Left hindlimb (tissue), 1 donor: Measurements from ENCODE around the gene TRIM73.
A peak's percentile ranks its signal among the peaks of the same experiment; 100 is the strongest.
"Not testable (repeated sequence)": the region's sequence is repeated elsewhere in the genome, so short reads cannot be mapped to it uniquely, and the experiment has no call there.

Source experiments
- DNase-seq: peaks from one replicate; pipeline ENCODE4 v3.0.0-alpha.2; 2018

TRIM73 gene

GRCh38 chr7:75415829-75416373 lies 20.5 kb downstream of the TRIM73 start:
- DNase-seq, result not testable (repeated sequence)

GRCh38 chr7:75416787-75417186 lies 21.4 kb downstream of the TRIM73 start:
- not testable (repeated sequence) for DNase-seq

- DNase-seq, result not testable (repeated sequence)
Observed at GRCh38 chr7:75418292-75418858, 22.9 kb downstream of the TRIM73 start.

- not testable (repeated sequence) for DNase-seq
Observed at GRCh38 chr7:75419210-75419609, 23.8 kb downstream of the TRIM73 start.

- not testable (repeated sequence) for DNase-seq
Observed at GRCh38 chr7:75419693-75420092, 24.3 kb downstream of the TRIM73 start.

GRCh38 chr7:75420152-75420551 lies 24.7 kb downstream of the TRIM73 start:
- DNase-seq, result not testable (repeated sequence)

- DNase-seq, result not testable (repeated sequence)
Observed at GRCh38 chr7:75421798-75422710, 26.6 kb downstream of the TRIM73 start.

- not testable (repeated sequence) for DNase-seq
Observed at GRCh38 chr7:75423481-75423880, 28.1 kb downstream of the TRIM73 start.

- DNase-seq, result not testable (repeated sequence)
Observed at GRCh38 chr7:75439000-75439399, 43.6 kb downstream of the TRIM73 start.

- DNase-seq, result not testable (repeated sequence)
Observed at GRCh38 chr7:75442101-75442464, 46.7 kb downstream of the TRIM73 start.

GRCh38 chr7:75442465-75443111 lies 47.2 kb downstream of the TRIM73 start:
- peak; percentile 53 for DNase-seq

GRCh38 chr7:75449946-75450345 lies 54.5 kb downstream of the TRIM73 start:
- not testable (repeated sequence) for DNase-seq

- not testable (repeated sequence) for DNase-seq
Observed at GRCh38 chr7:75452494-75452955, 57.1 kb downstream of the TRIM73 start.
